Inferior parietal cortex (tissue), 1 donor: ENCODE results near the gene BTBD7.
A peak's percentile ranks its signal among the peaks of the same experiment; 100 is the strongest.
"Not testable (repeated sequence)": the region's sequence is repeated elsewhere in the genome, so short reads cannot be mapped to it uniquely, and the experiment has no call there.

ENCODE experiments used
- DNase-seq: peaks from one replicate; pipeline ENCODE4 v3.0.0-alpha.2; 2016; ENCODE audit errors: extremely low spot score

Gene BTBD7

GRCh38 chr14:93249128-93249831, 83.6 kb downstream of the BTBD7 start:
- DNase-seq, result no peak

- DNase-seq, result no peak
Measured at GRCh38 chr14:93246534-93246933, 86.3 kb downstream of the BTBD7 start.

- DNase-seq, result no peak
Measured at GRCh38 chr14:93245764-93246420, 86.9 kb downstream of the BTBD7 start.

- no peak for DNase-seq
Measured at GRCh38 chr14:93240678-93241000, 92.2 kb downstream of the BTBD7 start.

GRCh38 chr14:93239869-93240677, 92.8 kb downstream of the BTBD7 start:
- DNase-seq, result no peak

- no peak for DNase-seq
Measured at GRCh38 chr14:93234798-93235197, 98.0 kb downstream of the BTBD7 start.

GRCh38 chr14:93233078-93233477, 99.8 kb downstream of the BTBD7 start:
- not testable (repeated sequence) for DNase-seq

GRCh38 chr14:93232159-93232558, 100.7 kb downstream of the BTBD7 start:
- no peak for DNase-seq

GRCh38 chr14:93231129-93231979, 101.5 kb downstream of the BTBD7 start:
- peak; percentile 25 for DNase-seq

- no peak for DNase-seq
Measured at GRCh38 chr14:93230539-93230938, 102.3 kb downstream of the BTBD7 start.

GRCh38 chr14:93228550-93228949, 104.3 kb downstream of the BTBD7 start:
- DNase-seq, result no peak

GRCh38 chr14:93223565-93223964, 109.3 kb downstream of the BTBD7 start:
- DNase-seq, result no peak

GRCh38 chr14:93220509-93220908, 112.3 kb downstream of the BTBD7 start:
- no peak for DNase-seq

GRCh38 chr14:93219103-93219726, 113.6 kb downstream of the BTBD7 start:
- DNase-seq, result no peak

GRCh38 chr14:93214598-93214997, 118.2 kb downstream of the BTBD7 start:
- no peak for DNase-seq

GRCh38 chr14:93212432-93212831, 120.4 kb downstream of the BTBD7 start:
- DNase-seq, result no peak

- peak; percentile 42 for DNase-seq
Measured at GRCh38 chr14:93207468-93208308, 125.1 kb downstream of the BTBD7 start.

- peak; percentile 97 for DNase-seq
Measured at GRCh38 chr14:93206793-93207467, 125.9 kb downstream of the BTBD7 start, which contains the start of the genes GON7 and UBR7. Gene GON7, minus strand, starts transcription at chr14:93207065. Its CDS starts 28 bp downstream, at chr14:93207037. Gene UBR7, plus strand, starts transcription at chr14:93207256. Its CDS starts 36 bp downstream, at chr14:93207292.

- no peak for DNase-seq
Measured at GRCh38 chr14:93201155-93201704, 131.6 kb downstream of the BTBD7 start.
